GM12878 (cell line): ENCODE data around the gene BRSK2. TPM values are rescaled to one million over a fixed set of nuclear protein-coding genes. Genes with fewer than 3 reads are reported as not detected.

Experiments
- CBX5 ChIP-seq: sonication (generic); IDR thresholded peaks from 2 replicates; pipeline ENCODE4 v1.6.1; 2016; ENCODE audit warnings: low read depth, moderate library complexity, mild to moderate bottlenecking, inconsistent platforms
- HCFC1 ChIP-seq: fragments of 150-350 bp; IDR thresholded peaks from 2 replicates; pipeline ENCODE4 v1.6.1; 2014; ENCODE audit warnings: low read length
- KAT2A ChIP-seq: conservative IDR thresholded peaks from 2 replicates; pipeline ENCODE4 v1.6.1; 2011; ENCODE audit warnings: low read depth, low read length; ENCODE audit not compliant: control insufficient read depth
- MXI1 ChIP-seq: fragments of 150-350 bp; IDR thresholded peaks from 2 replicates; pipeline ENCODE4 v1.6.1; 2011; ENCODE audit warnings: low read depth, mild to moderate bottlenecking, inconsistent platforms, low read length, improper control_type of control experiment
- NR2C2 ChIP-seq: IDR thresholded peaks from 2 replicates; pipeline ENCODE4 v1.6.1; 2011; ENCODE audit warnings: borderline replicate concordance, low read depth; ENCODE audit not compliant: control insufficient read depth, insufficient read length
- PAX8 ChIP-seq: fragments of 450-650 bp; IDR thresholded peaks from 2 replicates; pipeline ENCODE4 v1.6.1; 2017; ENCODE audit warnings: mild to moderate bottlenecking, moderate library complexity
- POU2F2 ChIP-seq: IDR thresholded peaks from 3 replicates; pipeline ENCODE4 v1.6.1; 2011; ENCODE audit warnings: low read depth, mild to moderate bottlenecking, low read length, borderline replicate concordance
- SRF ChIP-seq, 2 experiments: IDR thresholded peaks; 2 replicates each; pipeline ENCODE4 v1.6.1; 2011; ENCODE audit warnings: low read depth in 2 of 2, low read length in 2 of 2, mild to moderate bottlenecking in 1 of 2, moderate library complexity in 1 of 2
- TCF3 ChIP-seq: IDR thresholded peaks from 2 replicates; pipeline ENCODE4 v1.6.1; 2012; ENCODE audit warnings: low read depth, mild to moderate bottlenecking, low read length, borderline replicate concordance; ENCODE audit not compliant: insufficient read depth
- ZBED1 ChIP-seq: IDR thresholded peaks from 2 replicates; pipeline ENCODE4 v1.6.1; 2016; ENCODE audit warnings: borderline replicate concordance
- polyA plus RNA-seq, 11 experiments: library from polyadenylated mRNA; depleted of rRNA in 4 of 11; unstranded in 6 of 11; stranded (reverse) in 5 of 11; fragments of >200 nt; fragmentation: Nextera tagmentation in 4 of 11; fragmentation: Illumina TruSeq in 1 of 11; extraction: Ambion mirVana in 4 of 11; extraction: Trizol in 1 of 11; gene quantifications; 1 replicate in 1 of 11; 2 replicates in 10 of 11; pipeline versions ENCODE4 v1.2.1 to v1.2.3, GENCODE V29; 2011 to 2016; ENCODE audit warnings: inconsistent platforms in 2 of 11, missing spikeins in 2 of 11, low read depth in 1 of 11
- total RNA-seq, 4 experiments: library from RNA; depleted of rRNA in 3 of 4; stranded (reverse); fragments of >200 nt in 3 of 4; fragmentation: Illumina TruSeq in 1 of 4; extraction: Trizol in 1 of 4; gene quantifications; 2 replicates each; pipeline versions ENCODE4 v1.2.1 to v1.2.3, GENCODE V29; 2013 to 2021
- TF ChIP-seq, protein P1 (sequence below): fragments of 450-650 bp; IDR thresholded peaks from 2 replicates; pipeline ENCODE4 v1.6.1; 2017; ENCODE audit warnings: borderline replicate concordance
- TF ChIP-seq, protein P2 (sequence below): IDR thresholded peaks from 2 replicates; pipeline ENCODE4 v1.6.1; 2012; ENCODE audit warnings: mild to moderate bottlenecking, low read depth, low read length
- TF ChIP-seq, protein P3 (sequence below): IDR thresholded peaks from 2 replicates; pipeline ENCODE4 v1.6.1; 2012; ENCODE audit warnings: low read length, inconsistent platforms
- TF ChIP-seq, protein P4 (sequence below): fragments of 450-650 bp; formaldehyde crosslinking; IDR thresholded peaks from 2 replicates; pipeline ENCODE4 v1.4.0; 2020; ENCODE audit warnings: mild to moderate bottlenecking, moderate library complexity
- TF ChIP-seq, protein P5 (sequence below): fragments of 450-650 bp; IDR thresholded peaks from 2 replicates; pipeline ENCODE4 v1.6.1; 2017; ENCODE audit warnings: low read depth, mild to moderate bottlenecking, moderate library complexity

Gene BRSK2
- total and polyA plus RNA-seq, 10 of the 15 experiments (the other 5 are each of a cell fraction or from before 2014, with no cell fraction given): 0.13 TPM; not detected in 9

DNA sequence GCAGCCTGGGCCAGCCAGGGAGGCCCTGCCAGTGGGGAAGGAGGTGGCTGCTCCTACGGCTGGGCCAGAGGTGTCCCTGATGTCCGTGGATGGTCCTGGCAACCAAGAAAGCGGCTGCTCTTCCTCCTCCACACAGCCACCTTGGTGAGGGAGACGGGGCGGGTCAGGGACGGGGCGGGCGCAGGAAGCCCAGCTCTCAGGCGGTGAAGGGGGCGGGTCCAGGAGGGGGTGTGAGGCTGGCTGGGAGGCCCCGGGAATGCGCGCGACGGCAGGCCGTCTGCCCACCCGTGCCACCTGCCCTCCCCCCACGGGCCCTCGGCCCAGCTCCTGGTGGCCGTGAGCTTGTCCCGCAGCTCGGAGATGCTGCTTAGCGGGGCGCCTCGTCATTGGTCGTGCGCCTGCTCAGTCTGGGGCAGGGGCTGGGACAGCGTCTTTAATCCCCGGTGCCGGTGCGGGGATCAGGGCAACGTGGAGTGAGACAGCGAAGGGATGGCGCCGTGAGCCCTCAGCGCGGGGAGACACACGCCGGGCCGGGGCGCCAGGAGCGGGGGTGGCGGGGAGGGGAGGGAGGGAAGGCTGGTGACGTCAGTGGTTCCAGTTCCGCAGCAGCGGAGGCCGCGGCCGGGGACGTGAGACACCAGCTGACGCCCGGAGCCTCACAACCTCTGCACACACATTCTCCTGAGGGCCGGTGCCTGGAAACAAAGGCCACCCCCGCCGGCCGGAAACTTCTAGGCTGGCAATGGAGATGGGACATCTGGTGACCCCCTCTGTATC lies 6.7 kb upstream of the BRSK2 start (continued):
- TF ChIP-seq, protein P1, sequence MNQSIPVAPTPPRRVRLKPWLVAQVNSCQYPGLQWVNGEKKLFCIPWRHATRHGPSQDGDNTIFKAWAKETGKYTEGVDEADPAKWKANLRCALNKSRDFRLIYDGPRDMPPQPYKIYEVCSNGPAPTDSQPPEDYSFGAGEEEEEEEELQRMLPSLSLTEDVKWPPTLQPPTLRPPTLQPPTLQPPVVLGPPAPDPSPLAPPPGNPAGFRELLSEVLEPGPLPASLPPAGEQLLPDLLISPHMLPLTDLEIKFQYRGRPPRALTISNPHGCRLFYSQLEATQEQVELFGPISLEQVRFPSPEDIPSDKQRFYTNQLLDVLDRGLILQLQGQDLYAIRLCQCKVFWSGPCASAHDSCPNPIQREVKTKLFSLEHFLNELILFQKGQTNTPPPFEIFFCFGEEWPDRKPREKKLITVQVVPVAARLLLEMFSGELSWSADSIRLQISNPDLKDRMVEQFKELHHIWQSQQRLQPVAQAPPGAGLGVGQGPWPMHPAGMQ: no peak
- TF ChIP-seq TCF3 (0 out of 2 replicates have a peak, but pooled peaks have one; percentile 16), SRF (IDR thresholded peaks at IDR 0.05; ENCODE audit: low read depth in 2 of 2, low read length in 2 of 2) (no peak), CBX5 (no peak), HCFC1 (no peak), KAT2A (no peak), POU2F2 (no peak), ZBED1 (no peak), NR2C2 (no peak), MXI1 (peak; percentile 15; the same call in 1 of the 2 replicates), PAX8 (no peak)
- TF ChIP-seq, protein P2, sequence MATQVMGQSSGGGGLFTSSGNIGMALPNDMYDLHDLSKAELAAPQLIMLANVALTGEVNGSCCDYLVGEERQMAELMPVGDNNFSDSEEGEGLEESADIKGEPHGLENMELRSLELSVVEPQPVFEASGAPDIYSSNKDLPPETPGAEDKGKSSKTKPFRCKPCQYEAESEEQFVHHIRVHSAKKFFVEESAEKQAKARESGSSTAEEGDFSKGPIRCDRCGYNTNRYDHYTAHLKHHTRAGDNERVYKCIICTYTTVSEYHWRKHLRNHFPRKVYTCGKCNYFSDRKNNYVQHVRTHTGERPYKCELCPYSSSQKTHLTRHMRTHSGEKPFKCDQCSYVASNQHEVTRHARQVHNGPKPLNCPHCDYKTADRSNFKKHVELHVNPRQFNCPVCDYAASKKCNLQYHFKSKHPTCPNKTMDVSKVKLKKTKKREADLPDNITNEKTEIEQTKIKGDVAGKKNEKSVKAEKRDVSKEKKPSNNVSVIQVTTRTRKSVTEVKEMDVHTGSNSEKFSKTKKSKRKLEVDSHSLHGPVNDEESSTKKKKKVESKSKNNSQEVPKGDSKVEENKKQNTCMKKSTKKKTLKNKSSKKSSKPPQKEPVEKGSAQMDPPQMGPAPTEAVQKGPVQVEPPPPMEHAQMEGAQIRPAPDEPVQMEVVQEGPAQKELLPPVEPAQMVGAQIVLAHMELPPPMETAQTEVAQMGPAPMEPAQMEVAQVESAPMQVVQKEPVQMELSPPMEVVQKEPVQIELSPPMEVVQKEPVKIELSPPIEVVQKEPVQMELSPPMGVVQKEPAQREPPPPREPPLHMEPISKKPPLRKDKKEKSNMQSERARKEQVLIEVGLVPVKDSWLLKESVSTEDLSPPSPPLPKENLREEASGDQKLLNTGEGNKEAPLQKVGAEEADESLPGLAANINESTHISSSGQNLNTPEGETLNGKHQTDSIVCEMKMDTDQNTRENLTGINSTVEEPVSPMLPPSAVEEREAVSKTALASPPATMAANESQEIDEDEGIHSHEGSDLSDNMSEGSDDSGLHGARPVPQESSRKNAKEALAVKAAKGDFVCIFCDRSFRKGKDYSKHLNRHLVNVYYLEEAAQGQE: no peak
- TF ChIP-seq, protein P3, sequence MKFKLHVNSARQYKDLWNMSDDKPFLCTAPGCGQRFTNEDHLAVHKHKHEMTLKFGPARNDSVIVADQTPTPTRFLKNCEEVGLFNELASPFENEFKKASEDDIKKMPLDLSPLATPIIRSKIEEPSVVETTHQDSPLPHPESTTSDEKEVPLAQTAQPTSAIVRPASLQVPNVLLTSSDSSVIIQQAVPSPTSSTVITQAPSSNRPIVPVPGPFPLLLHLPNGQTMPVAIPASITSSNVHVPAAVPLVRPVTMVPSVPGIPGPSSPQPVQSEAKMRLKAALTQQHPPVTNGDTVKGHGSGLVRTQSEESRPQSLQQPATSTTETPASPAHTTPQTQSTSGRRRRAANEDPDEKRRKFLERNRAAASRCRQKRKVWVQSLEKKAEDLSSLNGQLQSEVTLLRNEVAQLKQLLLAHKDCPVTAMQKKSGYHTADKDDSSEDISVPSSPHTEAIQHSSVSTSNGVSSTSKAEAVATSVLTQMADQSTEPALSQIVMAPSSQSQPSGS: no peak
- TF ChIP-seq, protein P4, sequence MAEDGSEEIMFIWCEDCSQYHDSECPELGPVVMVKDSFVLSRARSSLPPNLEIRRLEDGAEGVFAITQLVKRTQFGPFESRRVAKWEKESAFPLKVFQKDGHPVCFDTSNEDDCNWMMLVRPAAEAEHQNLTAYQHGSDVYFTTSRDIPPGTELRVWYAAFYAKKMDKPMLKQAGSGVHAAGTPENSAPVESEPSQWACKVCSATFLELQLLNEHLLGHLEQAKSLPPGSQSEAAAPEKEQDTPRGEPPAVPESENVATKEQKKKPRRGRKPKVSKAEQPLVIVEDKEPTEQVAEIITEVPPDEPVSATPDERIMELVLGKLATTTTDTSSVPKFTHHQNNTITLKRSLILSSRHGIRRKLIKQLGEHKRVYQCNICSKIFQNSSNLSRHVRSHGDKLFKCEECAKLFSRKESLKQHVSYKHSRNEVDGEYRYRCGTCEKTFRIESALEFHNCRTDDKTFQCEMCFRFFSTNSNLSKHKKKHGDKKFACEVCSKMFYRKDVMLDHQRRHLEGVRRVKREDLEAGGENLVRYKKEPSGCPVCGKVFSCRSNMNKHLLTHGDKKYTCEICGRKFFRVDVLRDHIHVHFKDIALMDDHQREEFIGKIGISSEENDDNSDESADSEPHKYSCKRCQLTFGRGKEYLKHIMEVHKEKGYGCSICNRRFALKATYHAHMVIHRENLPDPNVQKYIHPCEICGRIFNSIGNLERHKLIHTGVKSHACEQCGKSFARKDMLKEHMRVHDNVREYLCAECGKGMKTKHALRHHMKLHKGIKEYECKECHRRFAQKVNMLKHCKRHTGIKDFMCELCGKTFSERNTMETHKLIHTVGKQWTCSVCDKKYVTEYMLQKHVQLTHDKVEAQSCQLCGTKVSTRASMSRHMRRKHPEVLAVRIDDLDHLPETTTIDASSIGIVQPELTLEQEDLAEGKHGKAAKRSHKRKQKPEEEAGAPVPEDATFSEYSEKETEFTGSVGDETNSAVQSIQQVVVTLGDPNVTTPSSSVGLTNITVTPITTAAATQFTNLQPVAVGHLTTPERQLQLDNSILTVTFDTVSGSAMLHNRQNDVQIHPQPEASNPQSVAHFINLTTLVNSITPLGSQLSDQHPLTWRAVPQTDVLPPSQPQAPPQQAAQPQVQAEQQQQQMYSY: no peak
- TF ChIP-seq, protein P5, sequence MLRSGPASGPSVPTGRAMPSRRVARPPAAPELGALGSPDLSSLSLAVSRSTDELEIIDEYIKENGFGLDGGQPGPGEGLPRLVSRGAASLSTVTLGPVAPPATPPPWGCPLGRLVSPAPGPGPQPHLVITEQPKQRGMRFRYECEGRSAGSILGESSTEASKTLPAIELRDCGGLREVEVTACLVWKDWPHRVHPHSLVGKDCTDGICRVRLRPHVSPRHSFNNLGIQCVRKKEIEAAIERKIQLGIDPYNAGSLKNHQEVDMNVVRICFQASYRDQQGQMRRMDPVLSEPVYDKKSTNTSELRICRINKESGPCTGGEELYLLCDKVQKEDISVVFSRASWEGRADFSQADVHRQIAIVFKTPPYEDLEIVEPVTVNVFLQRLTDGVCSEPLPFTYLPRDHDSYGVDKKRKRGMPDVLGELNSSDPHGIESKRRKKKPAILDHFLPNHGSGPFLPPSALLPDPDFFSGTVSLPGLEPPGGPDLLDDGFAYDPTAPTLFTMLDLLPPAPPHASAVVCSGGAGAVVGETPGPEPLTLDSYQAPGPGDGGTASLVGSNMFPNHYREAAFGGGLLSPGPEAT: peak; percentile 30; the same call in 1 of the 2 replicates
